H9 (cell line): ENCODE data around the gene ASIC4. TPM values are rescaled to one million over a fixed set of nuclear protein-coding genes. Genes with fewer than 3 reads are reported as not detected.
A peak's percentile ranks its signal among the peaks of the same experiment; 100 is the strongest.

Experiments used
- DNase-seq: peaks from one replicate; pipeline ENCODE4 v3.0.0-alpha.2; 2017
- H2AFZ ChIP-seq: one replicate; pipeline ENCODE4 v1.6.1; 2013; ENCODE audit warnings: mild to moderate bottlenecking, low read length, control low read depth, moderate library complexity
- H2AK5ac ChIP-seq: 2 replicates; pipeline ENCODE4 v1.6.1; 2013; ENCODE audit warnings: low read length, control low read depth, mixed read lengths; ENCODE audit not compliant: insufficient read length
- H2BK120ac ChIP-seq: one replicate; pipeline ENCODE4 v1.6.1; 2013; ENCODE audit warnings: low read depth, mild to moderate bottlenecking, low read length, control low read depth, inconsistent platforms; ENCODE audit not compliant: poor library complexity, severe bottlenecking
- H2BK12ac ChIP-seq: 2 replicates; pipeline ENCODE4 v1.6.1; 2013; ENCODE audit warnings: low read length, control low read depth, mixed read lengths, low read depth; ENCODE audit not compliant: insufficient read length
- H2BK15ac ChIP-seq: 2 replicates; pipeline ENCODE4 v1.6.1; 2013; ENCODE audit warnings: low read depth, low read length, control low read depth
- H2BK20ac ChIP-seq: one replicate; pipeline ENCODE4 v1.6.1; 2013; ENCODE audit warnings: low read depth, mild to moderate bottlenecking, low read length, control low read depth, inconsistent platforms; ENCODE audit not compliant: poor library complexity, severe bottlenecking
- H2BK5ac ChIP-seq: 2 replicates; pipeline ENCODE4 v1.6.1; 2013; ENCODE audit warnings: low read length, control low read depth, mixed read lengths; ENCODE audit not compliant: insufficient read length
- H3K14ac ChIP-seq: 2 replicates; pipeline ENCODE4 v1.6.1; 2013; ENCODE audit warnings: low read length, control low read depth; ENCODE audit not compliant: insufficient read depth
- H3K18ac ChIP-seq: 2 replicates; pipeline ENCODE4 v1.6.1; 2013; ENCODE audit warnings: low read depth, mild to moderate bottlenecking, mixed read lengths, low read length, control low read depth; ENCODE audit not compliant: insufficient read length
- H3K23ac ChIP-seq: 2 replicates; pipeline ENCODE4 v1.6.1; 2013; ENCODE audit warnings: low read length, control low read depth, mixed read lengths, low read depth; ENCODE audit not compliant: insufficient read length
- H3K23me2 ChIP-seq: 2 replicates; pipeline ENCODE4 v1.6.1; 2013; ENCODE audit warnings: low read depth, mild to moderate bottlenecking, mixed read lengths, low read length, control low read depth; ENCODE audit not compliant: insufficient read length, poor library complexity, severe bottlenecking
- H3K27ac ChIP-seq: 2 replicates; pipeline ENCODE4 v1.5.1; 2013; ENCODE audit warnings: low read length, control low read depth, mixed read lengths, low read depth; ENCODE audit not compliant: insufficient read length
- H3K27me3 ChIP-seq: 2 replicates; pipeline ENCODE4 v1.6.1; 2013; ENCODE audit warnings: low read length, control low read depth, inconsistent platforms; ENCODE audit not compliant: insufficient read depth
- H3K4ac ChIP-seq: 2 replicates; pipeline ENCODE4 v1.6.1; 2013; ENCODE audit warnings: low read depth, mild to moderate bottlenecking, control low read depth, inconsistent platforms, low read length, moderate library complexity
- H3K4me1 ChIP-seq: 2 replicates; pipeline ENCODE4 v1.6.1; 2013; ENCODE audit warnings: low read length, control low read depth, inconsistent platforms; ENCODE audit not compliant: insufficient read depth
- H3K4me2 ChIP-seq: 2 replicates; pipeline ENCODE4 v1.6.1; 2013; ENCODE audit warnings: low read length, control low read depth, mixed read lengths; ENCODE audit not compliant: insufficient read length, insufficient read depth
- H3K56ac ChIP-seq: 2 replicates; pipeline ENCODE4 v1.6.1; 2013; ENCODE audit warnings: low read depth, mild to moderate bottlenecking, mixed read lengths, low read length, control low read depth; ENCODE audit not compliant: insufficient read length
- H3K79me1 ChIP-seq: 2 replicates; pipeline ENCODE4 v1.6.1; 2013; ENCODE audit warnings: low read depth, mild to moderate bottlenecking, moderate library complexity, low read length, control low read depth, inconsistent platforms; ENCODE audit not compliant: insufficient read depth, poor library complexity, severe bottlenecking
- H3K79me2 ChIP-seq: 2 replicates; pipeline ENCODE4 v1.6.1; 2013; ENCODE audit warnings: low read length, control low read depth, inconsistent platforms; ENCODE audit not compliant: insufficient read depth
- H3K9ac ChIP-seq: 2 replicates; pipeline ENCODE4 v1.6.1; 2013; ENCODE audit warnings: low read length, control low read depth, mixed read lengths; ENCODE audit not compliant: insufficient read length; ENCODE audit errors: extremely low read depth
- H3K9me3 ChIP-seq: one replicate; pipeline ENCODE4 v1.6.1; 2013; ENCODE audit warnings: low read depth, low read length, inconsistent platforms; ENCODE audit not compliant: control insufficient read depth
- H3T11ph ChIP-seq: one replicate; pipeline ENCODE4 v1.6.1; 2013; ENCODE audit warnings: mild to moderate bottlenecking, low read length, control low read depth, inconsistent platforms
- H4K20me1 ChIP-seq: one replicate; pipeline ENCODE4 v1.6.1; 2013; ENCODE audit not compliant: control insufficient read depth, insufficient read length, insufficient read depth
- H4K5ac ChIP-seq: 2 replicates; pipeline ENCODE4 v1.6.1; 2013; ENCODE audit warnings: low read depth, mild to moderate bottlenecking, mixed read lengths, low read length, control low read depth; ENCODE audit not compliant: insufficient read length
- H4K8ac ChIP-seq: replicated peaks from 2 replicates; pipeline ENCODE4 v1.6.1; 2013; ENCODE audit warnings: low read length, control low read depth, mixed read lengths, low read depth; ENCODE audit not compliant: insufficient read length
- H4K91ac ChIP-seq: 2 replicates; pipeline ENCODE4 v1.6.1; 2013; ENCODE audit warnings: low read depth, mild to moderate bottlenecking, moderate library complexity, mixed read lengths, low read length, control low read depth; ENCODE audit not compliant: insufficient read length
- H3K27ac Mint-ChIP-seq, 3 experiments: 2 replicates in 2 of 3; 3 replicates in 1 of 3; pipeline ENCODE4 v1.8.0; 2020 to 2021; ENCODE audit warnings: mixed read lengths in 3 of 3, mild to moderate bottlenecking in 1 of 3, moderate library complexity in 1 of 3
- H3K27me3 Mint-ChIP-seq: 2 replicates; pipeline ENCODE4 v1.8.0; 2021; ENCODE audit warnings: low read depth, mild to moderate bottlenecking, moderate library complexity, mixed read lengths
- H3K36me3 Mint-ChIP-seq, 3 experiments: 2 replicates in 2 of 3; 3 replicates in 1 of 3; pipeline ENCODE4 v1.8.0; 2020 to 2021; ENCODE audit warnings: low read depth in 3 of 3, mixed read lengths in 3 of 3; ENCODE audit not compliant: insufficient read depth in 1 of 3
- H3K4me1 Mint-ChIP-seq, 2 experiments: 2 replicates each; pipeline ENCODE4 v1.8.0; 2020; ENCODE audit warnings: mixed read lengths in 2 of 2
- H3K4me3 Mint-ChIP-seq, 2 experiments: 2 replicates in 1 of 2; 3 replicates in 1 of 2; pipeline ENCODE4 v1.8.0; 2020 to 2021; ENCODE audit warnings: mild to moderate bottlenecking in 2 of 2, mixed read lengths in 2 of 2, moderate library complexity in 1 of 2
- H3K9me3 Mint-ChIP-seq, 2 experiments: 2 replicates in 1 of 2; 3 replicates in 1 of 2; pipeline ENCODE4 v1.8.0; 2020; ENCODE audit warnings: mild to moderate bottlenecking in 2 of 2, mixed read lengths in 2 of 2, moderate library complexity in 1 of 2
- CTCF ChIP-seq: fragments of 200-600 bp; sonication (generic); conservative IDR thresholded peaks from 3 replicates; pipeline ENCODE4 v1.8.0; 2021; ENCODE audit warnings: antibody characterized with exemption, mild to moderate bottlenecking
- WGBS: extraction: QIAGEN DNeasy Blood & Tissue Kit; methylation state at CpG from one replicate; pipeline ENCODE4 v1.1.7; 2013; ENCODE audit warnings: missing lambda C conversion rate, low lambda C conversion rate, mixed read lengths; ENCODE audit not compliant: insufficient read length; ENCODE audit errors: extremely low coverage; 5-methylcytosine and 5-hydroxymethylcytosine counted together
- total RNA-seq: library from RNA; stranded (reverse); gene quantifications from 2 replicates; pipeline ENCODE4 v1.2.1, GENCODE V29; 2021

ASIC4 gene
- total RNA-seq, 1 experiment from 2014 or later: 0.37 TPM

- Mint-ChIP-seq H3K4me3 (peak overlapping the region in 1 of 2 experiments; percentile 42; a peak in 1 of 5 replicates), H3K27me3 (peaks cover 5% of the 10 kb centered on the region), H3K4me1 (peaks cover 67 to 71% of the 10 kb centered on the region in 2 experiments), H3K27ac (peak overlapping the region; percentile 25 to 96 (median 52); a peak in 3 of 7 replicates), H3K9me3 (no peaks in the 10 kb centered on the region; a peak in 1 of 5 replicates), H3K36me3 (peaks cover 49 to 70% (median 68%) of the 10 kb centered on the region in 3 experiments)
- Histone ChIP-seq H3K23ac (no peak overlapping the region), H3K4me2 (no peak overlapping the region), H3K23me2 (peaks cover 7% of the 10 kb centered on the region), H3K14ac (no peak overlapping the region), H3K18ac (no peak overlapping the region), H3K27me3 (no peaks in the 10 kb centered on the region; the same call in 1 of the 2 replicates), H4K91ac (no peak overlapping the region), H3K79me1 (no peaks in the 10 kb centered on the region), H4K5ac (no peak overlapping the region), H3K9ac (no peak overlapping the region), H2AK5ac (peak overlapping the region; percentile 18), H3K27ac (no peak overlapping the region), H2BK12ac (peak overlapping the region; percentile 11), H3K4ac (no peak overlapping the region), H4K20me1 (no peaks in the 10 kb centered on the region), H2BK20ac (no peak overlapping the region), H3T11ph (no peak overlapping the region), H3K79me2 (no peaks in the 10 kb centered on the region), H2BK5ac (no peak overlapping the region), H3K9me3 (no peaks in the 10 kb centered on the region), H3K56ac (no peak overlapping the region), H2AFZ (no peak overlapping the region), H3K4me1 (peaks cover 12% of the 10 kb centered on the region; the same call in 1 of the 2 replicates), H2BK120ac (no peak overlapping the region), H4K8ac (no peak overlapping the region), H2BK15ac (no peak overlapping the region)
- no peak for TF ChIP-seq CTCF
- DNase-seq: no peak
- WGBS: no CpG with 5 or more reads among the region's 18 CpGs
Measured at GRCh38 chr2:219567131-219567530, 52.8 kb downstream of the ASIC4 start.
